Hypothalamus (tissue), 51 donors: Measurements from ENCODE around the gene DDX17.

ENCODE experiments used
- DNase-seq, 51 donors: peaks; one replicate each; lab custom pipeline; 2025; lab: John Stamatoyannopoulos, UW

DDX17 gene

DNA sequence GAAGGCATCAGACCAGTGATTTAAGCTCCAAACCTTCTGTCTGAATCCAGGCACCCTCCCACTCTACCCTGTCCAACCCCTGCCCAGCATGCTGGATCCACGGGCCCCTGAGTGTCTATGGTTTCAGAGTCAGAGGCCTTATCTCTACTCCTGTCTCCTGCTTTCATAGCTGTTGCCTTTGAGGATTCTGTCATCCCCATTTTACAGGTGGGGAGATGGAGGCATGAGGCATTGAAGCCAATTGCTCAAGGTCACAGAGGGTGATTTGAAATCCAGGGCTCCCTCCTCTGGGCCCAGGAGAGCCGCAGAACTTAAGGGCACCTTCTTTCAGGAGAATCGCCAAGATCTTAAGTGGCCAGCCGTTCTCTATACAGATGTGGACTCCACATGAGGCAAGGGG lies 54.2 kb downstream of the DDX17 start:
- no peak for DNase-seq

DNA sequence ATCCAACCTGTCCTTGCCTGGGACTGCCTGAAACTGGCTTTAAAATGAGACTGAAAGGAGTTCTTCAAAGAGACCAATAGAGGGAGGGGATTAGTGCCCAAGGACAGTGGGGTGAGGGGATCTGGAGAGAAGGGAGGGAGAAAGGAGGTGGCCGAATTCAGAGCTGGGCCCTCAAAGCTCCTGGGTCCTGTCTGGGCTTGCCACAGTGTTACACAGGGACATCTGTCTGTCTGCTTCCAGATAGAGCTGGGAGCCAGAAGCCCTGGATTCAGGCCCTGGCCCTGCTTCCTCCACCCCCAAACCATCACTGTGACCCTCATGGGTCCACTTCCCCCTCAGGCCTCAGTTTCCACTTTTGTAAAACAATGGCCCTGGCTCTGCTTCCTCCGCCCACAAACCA lies 54.7 kb downstream of the DDX17 start:
- no peak for DNase-seq

DNA sequence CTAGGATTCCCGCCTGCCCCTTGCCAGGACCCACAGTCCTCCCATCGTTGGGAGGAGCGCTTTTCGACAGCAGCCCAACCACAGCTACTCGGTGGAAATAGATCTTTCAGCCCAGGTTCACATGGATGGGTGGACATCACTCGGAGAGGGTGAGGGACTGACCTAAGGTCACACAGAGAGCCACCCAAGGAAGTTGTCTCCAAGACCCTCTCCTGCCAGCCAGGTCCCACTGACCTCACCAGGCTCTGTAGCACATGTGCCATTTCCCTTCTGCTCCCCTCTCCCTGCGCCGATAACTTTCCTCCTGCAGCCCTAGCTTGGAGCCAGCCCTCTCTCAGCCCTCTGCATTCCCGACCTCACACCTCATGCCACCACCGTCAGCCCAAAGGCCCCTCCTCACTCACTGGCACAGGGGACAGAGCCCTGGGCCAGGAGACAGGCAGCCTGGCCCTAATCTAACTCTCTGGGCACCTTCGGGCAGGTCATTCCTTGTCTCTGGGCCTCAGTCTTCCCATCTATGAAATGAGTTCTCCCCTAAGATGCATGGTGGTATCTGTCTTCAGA lies 55.8 kb downstream of the DDX17 start:
- peak in 1 of 51 donors; percentile 56 for DNase-seq

DNA sequence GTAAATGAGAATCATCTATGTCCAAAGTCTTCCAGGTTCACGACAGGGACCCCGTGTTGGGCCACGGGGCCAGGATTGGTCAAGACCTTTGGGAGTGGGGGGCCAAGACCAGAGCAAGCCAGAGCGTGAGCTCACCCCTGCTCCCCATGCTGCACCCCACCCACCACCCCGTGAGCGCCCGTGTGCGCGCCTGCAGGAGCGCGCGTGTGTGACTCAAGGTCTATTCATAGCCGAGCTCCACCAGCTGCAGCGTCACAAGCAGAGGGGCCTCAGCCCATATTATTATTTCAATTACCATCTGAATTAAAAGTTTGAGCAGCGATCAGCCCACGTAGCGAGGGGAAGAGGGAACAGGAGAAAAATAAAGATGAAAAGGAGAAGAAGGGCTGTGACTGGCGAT lies 56.3 kb downstream of the DDX17 start:
- DNase-seq, result peak in 4 of 51 donors; percentile 18 to 57 (median 52)

DNA sequence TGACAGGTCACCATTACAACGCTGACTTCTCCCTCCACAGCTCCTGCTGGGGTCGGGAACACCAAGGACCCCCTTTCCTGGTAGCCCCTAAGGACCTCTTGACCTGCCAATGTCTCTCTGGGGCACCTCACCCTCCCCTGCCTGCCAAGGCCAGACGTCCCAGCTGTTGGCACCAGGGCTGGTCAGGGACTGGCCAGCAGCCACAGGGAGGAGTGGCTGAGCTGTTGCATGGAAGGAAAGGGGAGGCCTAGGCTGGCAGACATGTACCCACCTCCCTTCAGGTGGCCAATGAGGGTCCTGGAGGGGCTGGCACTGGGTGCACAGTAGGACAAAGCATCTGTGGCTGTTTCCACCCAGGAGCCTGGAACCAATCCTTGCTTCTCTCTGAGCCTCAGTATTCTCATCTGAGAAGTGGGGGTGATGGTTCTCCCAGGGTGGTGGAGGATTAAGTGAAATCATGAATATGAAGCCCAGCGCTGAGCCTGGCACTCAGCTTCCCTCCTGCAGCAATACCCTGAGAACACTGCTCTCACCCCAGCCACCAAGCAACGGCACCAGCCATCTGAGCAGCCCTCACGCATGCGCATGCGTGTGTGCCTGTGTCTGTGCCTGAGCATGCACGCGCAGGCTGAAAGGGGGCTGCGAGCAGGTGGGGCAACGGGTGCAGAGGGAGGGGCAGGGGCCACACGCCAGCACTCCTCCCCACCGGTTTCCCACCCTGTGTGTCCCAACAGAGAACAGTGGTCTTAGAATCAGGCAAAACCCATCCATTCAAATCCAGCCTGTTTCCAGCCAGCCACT lies 57.0 kb downstream of the DDX17 start:
- DNase-seq, result peak in 1 of 51 donors; percentile 49

DNA sequence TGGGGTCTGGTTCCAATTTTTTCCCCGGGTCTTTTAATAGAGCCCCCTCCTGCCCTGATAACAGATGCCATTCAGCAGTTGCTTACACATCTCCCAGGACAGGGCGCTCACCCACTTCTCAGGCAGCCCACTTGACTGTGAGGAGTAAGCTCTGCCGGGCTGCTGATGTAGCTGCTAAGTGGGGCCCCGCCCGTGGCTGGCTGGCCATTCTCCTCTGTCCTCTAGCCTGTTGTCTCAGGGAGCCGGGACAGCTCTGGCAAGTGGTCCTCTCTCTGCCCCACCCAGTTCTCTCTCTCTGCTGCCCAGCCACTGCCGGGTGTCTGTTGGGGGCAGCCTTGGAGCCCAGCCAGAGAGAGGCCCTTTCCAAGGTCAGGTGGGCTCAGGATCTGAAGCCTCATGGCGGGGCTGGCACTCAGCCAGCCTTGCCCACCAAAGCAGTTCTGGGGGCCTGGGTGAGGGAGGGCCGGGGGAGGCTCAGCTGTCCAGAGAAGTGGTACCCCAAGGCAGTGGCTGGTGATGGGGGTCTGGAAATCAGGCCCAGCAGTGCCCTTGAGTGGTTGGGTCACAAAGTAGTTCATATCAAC lies 60.0 kb downstream of the DDX17 start:
- no peak for DNase-seq

DNA sequence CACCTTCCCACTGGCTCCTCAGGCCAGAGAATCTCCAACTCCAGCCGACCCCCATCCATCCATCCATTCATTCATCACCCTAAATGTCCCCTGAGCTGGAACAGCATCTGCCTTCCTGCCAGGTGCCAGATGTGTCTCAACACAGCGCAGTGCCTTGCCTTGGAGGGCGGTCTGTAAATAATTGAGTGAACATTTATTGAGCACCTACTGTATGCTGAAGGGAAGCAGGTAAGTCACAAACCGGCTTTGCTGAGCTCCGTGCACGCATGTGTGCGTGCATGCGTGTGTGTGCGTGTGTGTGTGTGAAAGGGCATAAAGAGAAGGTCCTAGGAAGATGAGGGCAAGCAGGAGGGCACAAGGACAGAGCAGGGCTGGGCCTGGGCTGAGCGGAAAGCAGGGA lies 61.3 kb downstream of the DDX17 start:
- no peak for DNase-seq

DNA sequence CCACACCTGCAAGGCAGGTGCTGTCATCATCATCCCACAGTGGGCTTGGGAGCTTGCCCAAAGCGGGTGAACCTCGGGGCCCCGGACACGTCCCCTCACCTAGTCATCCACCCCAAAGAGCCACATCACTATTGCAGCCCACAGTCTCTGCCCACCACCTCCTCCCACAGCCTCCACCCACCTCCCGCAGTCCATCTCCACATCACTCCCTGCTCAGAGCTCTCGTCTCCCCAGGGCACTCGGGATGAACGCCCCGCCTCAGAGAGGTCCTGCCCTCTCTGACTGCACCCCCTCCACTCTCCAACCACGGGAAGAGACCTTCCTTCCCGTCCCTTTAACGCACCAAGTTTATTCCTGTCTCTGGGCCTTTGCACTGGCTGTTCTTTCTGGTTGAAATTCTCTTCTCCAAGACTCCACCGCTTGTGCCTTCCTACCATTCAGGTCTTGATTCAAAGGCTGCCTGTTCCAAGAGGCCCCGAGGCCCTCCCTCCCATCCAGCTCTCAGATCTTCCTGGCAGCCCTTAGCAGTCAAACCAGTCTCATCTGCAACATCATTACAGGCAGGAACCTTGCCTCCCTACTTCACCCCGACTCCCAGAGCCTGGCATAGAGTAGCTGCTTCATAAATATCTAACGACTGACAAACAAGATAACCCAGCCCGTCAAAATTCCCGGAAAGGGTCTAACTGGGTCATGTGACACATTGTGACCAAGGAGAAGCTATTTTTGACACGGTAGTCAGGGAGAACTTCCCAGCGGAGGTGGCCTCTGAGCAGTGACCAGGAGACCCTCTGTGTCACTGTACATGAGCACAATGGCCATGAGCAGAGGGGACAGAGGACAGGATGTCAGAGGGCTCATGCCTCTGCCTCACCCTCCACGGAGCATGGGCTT lies 62.2 kb downstream of the DDX17 start:
- DNase-seq, result no peak

DNA sequence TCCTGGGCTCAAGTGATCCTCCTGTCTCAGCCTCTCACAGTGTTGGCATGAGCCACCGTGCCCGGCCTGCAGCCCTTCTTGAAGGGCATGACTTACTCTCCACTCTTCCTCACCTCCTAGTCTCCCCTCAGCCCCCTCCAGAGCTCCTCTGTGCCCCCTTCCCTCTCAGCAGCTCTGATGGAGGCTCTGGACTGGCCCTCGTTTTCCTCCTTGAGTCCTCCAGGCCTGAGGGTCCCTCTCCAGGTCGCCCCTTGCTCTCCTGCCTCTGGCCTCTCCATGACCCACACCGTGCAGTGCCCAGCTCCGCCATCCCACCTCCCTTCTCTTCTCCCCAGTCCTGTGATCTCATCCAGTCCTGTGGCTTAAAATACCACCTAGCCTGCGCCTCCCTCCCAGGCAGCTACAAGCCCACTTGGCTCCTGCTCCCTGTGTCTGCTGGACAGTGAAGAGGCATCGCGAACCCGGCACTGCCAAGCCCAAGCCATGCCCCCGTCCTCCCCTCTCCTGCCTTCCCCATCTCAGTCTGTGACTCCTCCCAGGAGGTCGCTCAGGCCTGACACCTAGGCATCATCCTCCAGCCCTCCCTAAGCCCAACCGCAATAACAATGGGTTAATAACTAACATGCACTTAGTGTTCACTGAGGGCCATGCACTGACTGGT lies 63.0 kb downstream of the DDX17 start:
- DNase-seq, result no peak

DNA sequence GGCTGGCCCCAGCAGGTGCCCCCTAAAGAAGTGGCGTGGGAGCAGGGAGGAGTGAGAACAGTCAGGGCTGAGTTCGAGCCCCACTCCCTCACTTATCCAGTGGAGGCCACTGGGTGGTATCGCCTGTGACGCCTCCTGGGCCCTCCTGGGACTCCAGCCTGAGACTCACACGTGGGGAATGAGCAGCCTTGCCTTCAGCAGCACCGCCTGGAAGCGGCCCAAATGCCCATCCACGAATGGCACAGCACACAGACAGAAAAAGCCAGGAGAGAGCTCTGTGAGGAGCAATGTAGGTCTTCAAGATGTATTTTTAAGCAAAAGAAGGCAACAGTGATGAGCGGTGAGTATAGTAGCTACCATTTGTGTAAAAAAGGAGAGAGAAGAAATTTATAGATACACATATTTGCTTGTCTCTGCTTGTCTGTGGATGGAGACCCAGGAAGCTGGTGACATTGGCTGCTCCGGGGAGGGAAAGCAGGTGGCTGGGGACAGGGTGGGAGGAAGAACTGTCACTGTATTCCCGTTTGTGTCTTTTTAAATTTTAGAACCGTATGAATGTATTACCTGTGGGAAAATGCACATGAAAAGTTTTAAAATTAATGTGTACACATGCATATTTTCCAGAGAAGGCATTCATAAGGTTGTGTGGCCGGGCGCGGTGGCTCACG lies 64.4 kb downstream of the DDX17 start:
- DNase-seq, result peak in 1 of 51 donors; percentile 47

DNA sequence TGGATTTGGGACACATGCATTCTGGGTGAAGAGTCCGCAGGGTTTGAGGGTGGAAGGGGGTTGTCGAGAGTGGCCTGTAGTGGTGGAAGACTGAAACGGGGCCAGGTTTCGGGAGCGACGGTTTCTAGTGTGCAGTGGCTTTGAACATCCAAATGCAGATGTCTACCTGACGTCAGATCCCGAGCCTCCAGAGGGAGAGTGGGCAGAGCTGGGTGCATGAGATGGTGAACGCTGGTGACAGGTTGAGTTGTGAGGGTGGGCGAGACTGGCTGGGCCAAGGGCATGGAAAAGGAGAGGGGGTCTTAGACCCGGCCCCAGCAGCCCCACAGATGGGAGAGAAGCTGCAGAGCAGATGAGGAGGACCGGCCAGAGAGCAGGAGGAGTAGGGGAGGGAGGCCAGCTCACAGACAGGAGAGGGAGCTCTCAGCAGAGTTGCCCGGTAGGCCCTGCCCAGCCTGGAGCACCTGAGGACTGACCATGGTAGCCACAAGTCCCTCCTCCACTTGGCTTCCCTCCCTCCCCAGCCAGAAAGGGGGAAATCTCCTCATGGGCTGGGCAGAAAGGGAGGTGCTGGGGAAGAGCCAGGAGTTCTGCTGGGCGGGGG lies 65.3 kb downstream of the DDX17 start:
- DNase-seq, result no peak

DNA sequence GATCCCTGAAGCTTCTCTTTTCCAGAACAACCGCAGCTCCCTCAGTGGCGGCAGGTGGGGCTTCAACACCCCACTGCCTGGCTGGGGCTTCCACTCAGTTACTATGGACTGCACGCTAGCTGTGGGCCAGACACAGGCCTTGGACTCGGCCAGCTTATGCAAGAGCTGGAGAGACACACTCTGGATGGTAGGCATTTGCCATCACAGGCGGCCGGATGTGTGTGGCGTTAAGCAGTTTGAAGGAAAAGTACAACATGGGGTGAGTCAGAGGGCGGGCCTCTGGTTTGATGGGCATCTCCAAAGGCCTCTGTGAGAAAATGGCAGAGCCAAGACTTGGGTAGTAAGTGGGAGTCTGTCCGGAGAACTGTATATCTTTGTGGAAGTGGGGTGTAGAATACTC lies 68.7 kb downstream of the DDX17 start:
- DNase-seq, result no peak

DNA sequence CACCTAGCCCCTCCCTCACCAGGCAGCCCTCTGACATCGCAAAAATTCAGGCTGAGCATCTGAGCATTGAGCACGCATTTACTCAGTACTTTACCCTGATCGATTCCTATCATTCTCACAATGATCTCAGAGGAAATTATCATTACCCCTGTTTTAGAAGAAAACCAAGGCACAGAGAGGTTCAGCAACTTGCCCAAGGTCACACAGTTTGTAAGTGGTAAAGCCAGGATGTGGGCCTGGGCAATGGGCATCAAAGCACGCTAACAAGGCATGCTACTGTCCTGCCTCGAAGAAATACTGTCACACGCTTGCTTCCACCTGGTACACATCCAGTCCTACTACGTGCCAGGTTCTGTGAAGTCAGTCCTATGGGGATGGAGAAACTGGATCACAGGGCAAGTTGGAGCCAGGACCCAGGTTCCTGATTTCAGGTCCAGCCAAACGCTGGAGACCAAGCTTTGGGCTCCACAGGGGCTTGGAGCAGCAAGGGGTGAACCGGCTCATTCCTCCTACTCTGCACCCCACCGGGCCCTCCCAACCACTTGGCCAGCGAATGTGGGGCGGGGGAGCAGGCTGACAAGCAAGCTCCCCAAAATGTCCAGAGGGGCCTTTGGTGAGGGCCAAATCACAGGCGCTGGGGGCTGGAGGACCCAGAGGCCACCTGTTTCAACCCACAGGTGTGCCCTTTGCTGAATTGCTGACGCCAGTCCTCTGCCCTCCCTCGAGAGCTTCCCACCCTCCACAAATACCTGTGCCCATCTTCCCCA lies 69.3 kb downstream of the DDX17 start:
- no peak for DNase-seq

DNA sequence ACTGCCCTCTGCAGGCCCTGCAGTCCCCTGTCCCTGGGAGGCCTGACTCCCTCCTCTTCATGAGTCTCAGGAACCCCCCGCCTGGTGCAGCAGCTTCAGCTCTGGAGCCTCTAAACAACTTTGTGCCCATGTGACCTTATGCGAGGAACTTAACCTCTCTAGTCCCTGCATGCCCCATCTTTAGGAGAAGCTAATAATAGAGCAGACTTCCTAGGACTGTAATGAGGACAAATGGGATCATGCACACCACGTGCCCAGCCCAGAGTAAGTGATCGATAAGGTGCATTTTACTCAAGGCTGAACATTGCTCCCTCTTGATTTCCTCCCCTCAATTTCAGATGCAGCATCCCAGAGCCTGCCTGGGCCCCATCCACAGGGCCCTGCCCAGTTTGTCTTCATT lies 70.1 kb downstream of the DDX17 start:
- DNase-seq, result no peak

DNA sequence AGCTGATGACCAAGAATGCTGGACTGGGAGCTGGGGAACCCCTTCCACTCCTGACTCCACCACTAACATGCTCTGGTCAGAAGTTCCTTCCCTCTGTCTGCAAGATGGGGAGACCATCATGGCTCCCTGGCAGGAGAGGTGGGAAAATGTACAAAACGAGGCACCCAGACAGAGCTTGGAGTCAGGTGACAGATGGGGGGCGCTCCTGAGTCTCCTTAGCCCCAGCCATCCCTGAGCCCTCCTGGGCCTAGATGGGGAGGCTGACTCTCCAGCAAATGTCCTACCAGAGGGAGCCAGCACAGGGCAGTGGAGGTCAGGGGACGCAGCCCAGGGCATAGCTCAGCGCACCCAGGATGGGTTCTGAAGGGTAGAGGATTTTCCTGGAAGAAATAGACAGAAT lies 71.1 kb downstream of the DDX17 start:
- DNase-seq, result no peak

DNA sequence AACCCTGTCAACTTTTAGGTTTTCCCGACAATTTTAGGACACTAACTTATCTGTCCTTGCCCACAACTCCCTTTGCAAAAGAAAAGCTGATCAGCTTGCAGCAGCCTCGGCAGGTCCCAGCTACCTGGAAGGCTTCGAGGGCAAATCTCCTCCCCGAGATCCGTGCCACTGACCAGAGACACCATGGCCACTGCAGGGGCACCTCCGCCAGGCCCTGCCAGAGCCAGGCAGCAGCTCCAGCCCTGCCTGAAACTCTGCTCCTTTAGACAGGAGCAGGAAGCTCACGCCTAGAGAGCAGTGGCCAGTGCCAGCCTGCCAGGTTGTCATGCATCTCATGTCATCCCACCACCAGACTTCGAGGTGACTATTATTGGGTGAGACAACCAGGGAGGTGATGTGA lies 72.2 kb downstream of the DDX17 start:
- no peak for DNase-seq
